SU-DHL-6 (cell line): ENCODE data around the gene SYT13.

Source experiments
- H2AFZ ChIP-seq: fragments of 200-600 bp; sonication (generic); 2 replicates; pipeline ENCODE4 v1.6.1; 2014; ENCODE audit warnings: low read depth, mild to moderate bottlenecking, moderate library complexity, mixed read lengths, antibody characterized with exemption, low read length; ENCODE audit not compliant: severe bottlenecking
- H3F3A ChIP-seq: fragments of 200-600 bp; shearing (Covaris generic); 2 replicates; pipeline ENCODE4 v1.6.0; 2016; ENCODE audit warnings: antibody characterized with exemption, mild to moderate bottlenecking; ENCODE audit not compliant: insufficient read depth
- H3K27ac ChIP-seq: fragments of 200-600 bp; sonication (generic); 2 replicates; pipeline ENCODE4 v1.5.1; 2016; ENCODE audit warnings: low read depth, mild to moderate bottlenecking, low read length, moderate library complexity, mixed read lengths
- H3K27me3 ChIP-seq: fragments of 200-600 bp; sonication (generic), shearing (Covaris generic); 2 replicates; pipeline ENCODE4 v1.6.0; 2014; ENCODE audit warnings: mild to moderate bottlenecking, low read length
- H3K36me3 ChIP-seq: fragments of 200-600 bp; sonication (generic); 2 replicates; pipeline ENCODE4 v1.6.1; 2014; ENCODE audit warnings: mild to moderate bottlenecking, low read length, mixed read lengths
- H3K4me2 ChIP-seq: fragments of 300-600, 200-600 bp; shearing (Covaris generic), sonication (generic); 2 replicates; pipeline ENCODE4 v1.6.0; 2014; ENCODE audit warnings: low read length, low read depth, mild to moderate bottlenecking; ENCODE audit not compliant: poor library complexity, severe bottlenecking
- H3K4me3 ChIP-seq: fragments of 200-600 bp; sonication (generic); 2 replicates; pipeline ENCODE4 v1.5.1; 2014; ENCODE audit warnings: antibody characterized with exemption, low read length, mild to moderate bottlenecking, mixed read lengths; ENCODE audit not compliant: insufficient read depth, poor library complexity, severe bottlenecking
- H3K79me2 ChIP-seq: fragments of 200-600 bp; sonication (generic); 2 replicates; pipeline ENCODE4 v1.6.1; 2014; ENCODE audit warnings: mild to moderate bottlenecking, low read length, moderate library complexity; ENCODE audit not compliant: insufficient read depth
- H3K9ac ChIP-seq: fragments of 200-600 bp; sonication (generic); 2 replicates; pipeline ENCODE4 v1.7.0; 2014; ENCODE audit warnings: mild to moderate bottlenecking, low read length
- H3K9me2 ChIP-seq: fragments of 200-600 bp; sonication (generic); replicated peaks from 2 replicates; pipeline ENCODE4 v1.6.1; 2014; ENCODE audit warnings: low read length; ENCODE audit not compliant: insufficient read depth
- H3K9me3 ChIP-seq: fragments of 200-600 bp; sonication (generic); 2 replicates; pipeline ENCODE4 v1.6.1; 2014; ENCODE audit warnings: low read length, mixed read lengths; ENCODE audit not compliant: insufficient read depth
- H4K20me1 ChIP-seq: fragments of 200-600 bp; sonication (generic); 2 replicates; pipeline ENCODE4 v1.6.1; 2014; ENCODE audit warnings: low read depth, mild to moderate bottlenecking, antibody characterized with exemption, low read length, moderate library complexity, mixed read lengths
- CTCF ChIP-seq: fragments of 200-600 bp; sonication (generic); IDR thresholded peaks from one replicate; pipeline ENCODE4 v1.5.1; 2017; ENCODE audit warnings: antibody characterized with exemption, mild to moderate bottlenecking, low read length, moderate library complexity; ENCODE audit not compliant: insufficient read depth, poor library complexity, severe bottlenecking
- EZH2phosphoT487 ChIP-seq: fragments of 200-600 bp; sonication (generic), shearing (Covaris generic); conservative IDR thresholded peaks from 2 replicates; pipeline ENCODE4 v1.6.1; 2018; ENCODE audit warnings: mild to moderate bottlenecking, antibody characterized with exemption, low read length, moderate library complexity, mixed read lengths

The SYT13 gene

DNA sequence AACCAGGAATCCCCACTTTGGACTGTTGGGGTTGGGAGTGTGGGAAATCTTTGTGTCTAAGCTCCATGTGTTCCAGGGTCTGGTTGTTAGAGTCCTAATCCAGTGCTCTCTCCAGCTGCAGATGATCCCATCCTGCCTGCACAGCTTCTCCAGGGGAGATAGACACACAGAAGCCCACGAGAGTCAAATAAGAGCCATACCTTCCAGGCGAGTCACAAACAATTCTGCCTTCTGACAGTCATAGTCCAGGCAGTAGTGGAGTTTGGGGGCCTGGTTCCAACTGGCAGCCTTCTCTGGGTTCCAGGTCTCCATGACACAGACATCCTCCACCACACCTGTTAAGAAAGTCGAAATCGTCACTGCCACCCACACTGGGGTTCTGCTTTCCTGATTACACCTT lies 32.1 kb downstream of the SYT13 start:
- Histone ChIP-seq H3K27ac (no peak overlapping the region), H4K20me1 (no peaks in the 10 kb centered on the region), H3K4me3 (no peak overlapping the region), H3K27me3 (no peaks in the 10 kb centered on the region), H3K36me3 (no peaks in the 10 kb centered on the region), H3K9ac (no peak overlapping the region), H3F3A (no peaks in the 10 kb centered on the region), H3K79me2 (no peaks in the 10 kb centered on the region), H3K4me2 (no peak overlapping the region), H3K9me3 (no peaks in the 10 kb centered on the region), H2AFZ (no peak overlapping the region), H3K9me2 (no peaks in the 10 kb centered on the region)
- no peak for TF ChIP-seq CTCF
- no peak for TF ChIP-seq EZH2phosphoT487

- no peak for TF ChIP-seq EZH2phosphoT487
- no peak for TF ChIP-seq CTCF
- Histone ChIP-seq H3K9ac (no peak overlapping the region), H2AFZ (no peak overlapping the region), H3K27ac (no peak overlapping the region), H4K20me1 (no peaks in the 10 kb centered on the region), H3F3A (no peaks in the 10 kb centered on the region), H3K27me3 (no peaks in the 10 kb centered on the region), H3K9me3 (no peaks in the 10 kb centered on the region), H3K4me3 (no peak overlapping the region), H3K79me2 (no peaks in the 10 kb centered on the region), H3K9me2 (no peaks in the 10 kb centered on the region), H3K36me3 (no peaks in the 10 kb centered on the region), H3K4me2 (no peak overlapping the region)
Measured at GRCh38 chr11:45253640-45254039, 32.5 kb downstream of the SYT13 start.

- Histone ChIP-seq H3K9me2 (no peaks in the 10 kb centered on the region), H3K27ac (no peak overlapping the region), H3K27me3 (no peaks in the 10 kb centered on the region), H3K36me3 (no peaks in the 10 kb centered on the region), H3K4me2 (no peak overlapping the region), H4K20me1 (no peaks in the 10 kb centered on the region), H3F3A (no peaks in the 10 kb centered on the region), H3K9ac (no peak overlapping the region), H3K79me2 (no peaks in the 10 kb centered on the region), H3K9me3 (no peaks in the 10 kb centered on the region), H2AFZ (no peak overlapping the region), H3K4me3 (no peak overlapping the region)
- no peak for TF ChIP-seq CTCF
- TF ChIP-seq EZH2phosphoT487, result no peak
Measured at GRCh38 chr11:45252877-45253276, 33.3 kb downstream of the SYT13 start.
